NCI-H2196 (cell line): Measurements from ENCODE around the gene THAP9.
"Not testable (repeated sequence)": the region's sequence is repeated elsewhere in the genome, so short reads cannot be mapped to it uniquely, and the experiment has no call there.

Source experiments
- DNase-seq: peaks from one replicate; lab custom pipeline; 2025; ENCODE audit not compliant: unreplicated experiment; lab: John Stamatoyannopoulos, UW

THAP9 gene

GRCh38 chr4:82893942-82894341 is 6.6 kb upstream of the THAP9 start:
- no peak for DNase-seq

- no peak for DNase-seq
Measured at GRCh38 chr4:82896755-82897154, 3.8 kb upstream of the THAP9 start.

GRCh38 chr4:82898322-82899243 is 2.0 kb upstream of the THAP9 start:
- no peak for DNase-seq

- no peak for DNase-seq
Measured at GRCh38 chr4:82899374-82900065, 1.0 kb upstream of the THAP9 start.

GRCh38 chr4:82900066-82900410 is 497 bp upstream of the THAP9 start:
- DNase-seq: peak; percentile 29

GRCh38 chr4:82901183-82901718 is 716 bp downstream of the THAP9 start:
- no peak for DNase-seq

- DNase-seq: no peak
Measured at GRCh38 chr4:82903737-82904136, 3.2 kb downstream of the THAP9 start.

- no peak for DNase-seq
Measured at GRCh38 chr4:82905205-82905604, 4.7 kb downstream of the THAP9 start.

GRCh38 chr4:82906469-82906868 is 5.9 kb downstream of the THAP9 start:
- DNase-seq: no peak

- DNase-seq: no peak
Measured at GRCh38 chr4:82909326-82909725, 8.8 kb downstream of the THAP9 start.

GRCh38 chr4:82913305-82913704 is 12.8 kb downstream of the THAP9 start:
- no peak for DNase-seq

- DNase-seq: not testable (repeated sequence)
Measured at GRCh38 chr4:82913968-82914367, 13.4 kb downstream of the THAP9 start.

- no peak for DNase-seq
Measured at GRCh38 chr4:82918091-82918490, 17.6 kb downstream of the THAP9 start.

GRCh38 chr4:82919386-82919785 is 18.9 kb downstream of the THAP9 start:
- DNase-seq: no peak

GRCh38 chr4:82921795-82922194 is 21.3 kb downstream of the THAP9 start:
- no peak for DNase-seq

GRCh38 chr4:82930848-82931755 is 30.6 kb downstream of the THAP9 start:
- no peak for DNase-seq

- no peak for DNase-seq
Measured at GRCh38 chr4:82934441-82934840, 33.9 kb downstream of the THAP9 start.

GRCh38 chr4:82939414-82939813 is 38.9 kb downstream of the THAP9 start:
- DNase-seq: no peak

- DNase-seq: no peak
Measured at GRCh38 chr4:82947498-82947897, 47.0 kb downstream of the THAP9 start.

- no peak for DNase-seq
Measured at GRCh38 chr4:82948647-82949204, 48.2 kb downstream of the THAP9 start.

GRCh38 chr4:82951196-82951595 is 50.7 kb downstream of the THAP9 start:
- no peak for DNase-seq
